HL-60 (cell line): ENCODE data around the gene TRIM36.

Source experiments
- DNase-seq, 2 experiments: peaks; one replicate each; pipeline ENCODE4 v3.0.0-alpha.2; 2010 to 2020; ENCODE audit warnings: low read depth in 1 of 2, low spot score in 1 of 2
- H3K27ac ChIP-seq: fragments of 250-450 bp; sonication (Bioruptor Pico); replicated peaks from 2 replicates; pipeline ENCODE4 v1.5.1; 2020; ENCODE audit warnings: mild to moderate bottlenecking, moderate library complexity
- H3K27me3 ChIP-seq: fragments of 250-450 bp; sonication (Bioruptor Pico); 2 replicates; pipeline ENCODE4 v1.5.1; 2021; ENCODE audit warnings: mild to moderate bottlenecking, moderate library complexity; ENCODE audit not compliant: insufficient read depth, poor library complexity, severe bottlenecking
- H3K4me3 ChIP-seq: replicated peaks from 2 replicates; pipeline ENCODE4 v1.5.1; 2011; ENCODE audit warnings: mild to moderate bottlenecking, control low read depth, low read length; ENCODE audit not compliant: insufficient read depth
- CTCF ChIP-seq: IDR thresholded peaks from one replicate; pipeline ENCODE4 v1.5.1; 2011; ENCODE audit warnings: low read length, control low read depth, inconsistent platforms; ENCODE audit not compliant: insufficient read depth
- GABPA ChIP-seq: IDR thresholded peaks from 2 replicates; pipeline ENCODE4 v1.6.1; 2012; ENCODE audit warnings: low read depth
- POLR2AphosphoS5 ChIP-seq: IDR thresholded peaks from 2 replicates; pipeline ENCODE4 v1.6.1; 2012; ENCODE audit warnings: low read depth
- REST ChIP-seq: IDR thresholded peaks from 2 replicates; pipeline ENCODE4 v1.6.1; 2012; ENCODE audit warnings: low read depth; ENCODE audit not compliant: insufficient replicate concordance
- SPI1 ChIP-seq: IDR thresholded peaks from 2 replicates; pipeline ENCODE4 v1.6.1; 2012; ENCODE audit warnings: low read depth, mild to moderate bottlenecking, borderline replicate concordance

Gene TRIM36

DNA sequence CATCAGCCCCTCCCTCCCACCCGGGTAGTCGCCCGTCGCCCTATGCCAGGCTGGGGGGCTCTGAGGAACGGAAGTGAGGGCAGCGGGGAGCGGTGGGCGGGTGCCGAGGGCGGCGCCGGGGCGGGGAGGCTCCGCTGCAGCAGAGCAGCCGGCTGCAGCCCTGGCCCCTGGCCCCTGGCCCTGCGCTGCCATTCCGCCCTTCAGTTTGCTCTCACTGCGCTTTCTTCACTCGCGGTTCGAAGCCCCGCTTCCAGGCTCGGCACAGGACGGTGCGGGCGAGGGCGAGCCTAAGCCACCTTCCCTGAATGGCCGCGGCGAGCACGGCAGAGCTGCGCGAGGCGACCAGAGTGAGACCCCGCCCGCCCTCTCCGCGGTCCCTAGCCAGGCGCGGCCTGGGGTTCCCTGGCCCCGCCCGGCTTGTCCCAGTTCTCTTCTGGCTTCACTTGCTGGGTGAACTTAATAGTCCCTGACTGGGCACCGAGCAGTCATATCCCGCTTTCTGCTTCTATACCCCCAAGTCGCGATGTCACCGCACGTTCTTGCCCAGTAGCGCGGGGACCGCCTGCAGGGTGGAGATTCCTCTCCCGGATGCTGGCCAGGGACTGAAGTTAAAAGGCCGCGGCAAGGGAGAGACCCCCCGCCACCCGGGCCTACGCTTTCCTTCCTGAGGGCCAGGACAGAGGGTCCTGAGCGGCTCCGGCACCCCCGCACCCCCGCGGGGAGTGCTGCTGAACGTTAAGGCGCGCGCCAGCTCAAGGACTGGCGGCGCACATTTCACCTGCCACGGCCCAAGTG, 623 bp upstream of the TRIM36 start:
- Histone ChIP-seq H3K27ac (peak overlapping the region; percentile 65), H3K4me3 (peak overlapping the region; percentile 81), H3K27me3 (no peaks in the 10 kb centered on the region)
- TF ChIP-seq GABPA (no peak), POLR2AphosphoS5 (no peak), SPI1 (no peak), REST (no peak), CTCF (no peak)
- no peak for DNase-seq

- peak overlapping the region; percentile 59 for H3K27ac ChIP-seq
- no peaks in the 10 kb centered on the region for H3K27me3 ChIP-seq
- DNase-seq = peak in 1 of 2 experiments; percentile 38
- H3K4me3 ChIP-seq = peak overlapping the region; percentile 81
- TF ChIP-seq SPI1 = peak; percentile 36; the same call in 1 of the 2 replicates
- no peak for TF ChIP-seq REST
These were observed 750 bp downstream of the TRIM36 start for GRCh38 chr5:115168829-115169486.

DNA sequence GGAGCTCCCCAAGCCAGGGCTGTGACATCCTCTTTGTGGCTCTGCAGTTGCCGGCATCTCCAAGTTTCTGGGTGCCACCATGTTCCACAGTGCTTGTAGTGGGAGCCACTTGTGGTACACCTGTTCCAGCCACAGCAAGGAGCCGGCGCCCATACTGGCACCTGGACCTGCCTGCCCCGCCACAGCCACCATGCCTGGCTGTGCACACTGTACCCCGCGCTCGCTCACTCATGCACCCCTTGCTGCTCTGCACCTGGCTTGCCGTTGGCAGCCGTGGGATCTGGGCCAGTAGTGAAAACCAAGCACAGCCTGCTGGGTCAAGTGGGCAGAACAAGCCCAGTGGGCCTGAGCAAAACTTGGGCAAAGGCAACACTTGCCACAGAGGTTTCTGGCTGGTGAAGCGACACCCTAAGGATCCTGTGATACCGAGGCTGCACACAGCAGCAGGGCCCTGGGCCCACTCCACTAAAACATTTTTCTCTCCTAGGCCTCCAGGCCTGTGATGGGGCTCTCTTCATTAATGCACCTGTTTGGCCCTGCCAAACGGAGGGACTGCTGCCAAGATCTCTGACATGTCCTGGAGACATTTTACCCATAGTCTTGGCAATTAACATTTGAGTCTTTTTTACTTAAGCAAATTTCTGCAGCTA, 2.8 kb downstream of the TRIM36 start:
- Histone ChIP-seq H3K27me3 (no peaks in the 10 kb centered on the region), H3K4me3 (no peak overlapping the region), H3K27ac (no peak overlapping the region)
- no peak for DNase-seq
- TF ChIP-seq POLR2AphosphoS5 (no peak), REST (no peak), GABPA (no peak), CTCF (no peak), SPI1 (no peak)
